ENCODE results near the gene CRK.

DNA sequence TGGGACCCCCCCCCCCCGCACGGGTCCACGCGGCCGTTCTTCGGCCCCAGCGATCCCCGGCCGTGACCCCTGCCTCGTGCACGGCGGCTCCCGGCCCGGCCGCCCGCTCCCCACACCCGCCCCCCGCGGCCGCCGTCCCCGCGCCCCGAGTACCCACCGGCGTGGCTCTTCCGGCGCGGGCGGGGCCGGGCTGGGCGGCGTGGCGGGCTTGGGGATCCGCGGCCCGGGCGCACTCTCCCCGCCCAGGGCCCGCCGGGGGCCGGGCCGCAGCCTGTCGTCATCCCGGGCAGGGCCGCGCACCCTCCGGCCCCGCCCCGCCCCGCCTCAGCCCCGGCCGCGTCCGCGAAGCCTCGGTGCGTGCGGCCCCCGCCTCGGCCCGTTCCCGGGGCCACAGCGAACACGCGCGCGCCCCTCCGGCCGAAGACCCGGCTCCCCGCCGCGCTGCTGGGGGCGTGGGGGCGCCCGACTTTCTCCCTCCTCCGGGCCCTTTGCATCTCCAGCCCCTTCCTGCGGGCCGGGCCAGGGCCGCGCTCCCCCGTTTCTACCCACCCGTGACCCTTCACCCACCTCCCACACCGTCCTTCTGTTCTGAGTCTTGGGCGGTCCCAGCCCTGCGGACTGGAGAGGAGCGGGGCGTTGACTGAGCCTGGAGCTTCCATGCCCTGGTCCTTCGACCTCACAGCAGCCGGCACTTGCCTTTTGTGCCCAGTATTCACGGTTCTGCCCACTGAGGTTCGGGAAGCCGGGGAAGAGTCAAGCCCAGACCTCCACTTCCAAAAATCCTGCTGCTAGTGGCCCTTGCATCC lies 35.6 kb upstream of the CRK start:
- no peak for TF ChIP-seq ARNTL (CRISPR knock-in tag; IDR thresholded peaks at IDR 0.05; ENCODE audit: borderline replicate concordance, low read depth)
- TF ChIP-seq TOX (CRISPR knock-in tag; IDR thresholded peaks at IDR 0.05; ENCODE audit: borderline replicate concordance): no peak
- no peak for TF ChIP-seq RARB (CRISPR knock-in tag; IDR thresholded peaks at IDR 0.05)
- TF ChIP-seq, protein P1, sequence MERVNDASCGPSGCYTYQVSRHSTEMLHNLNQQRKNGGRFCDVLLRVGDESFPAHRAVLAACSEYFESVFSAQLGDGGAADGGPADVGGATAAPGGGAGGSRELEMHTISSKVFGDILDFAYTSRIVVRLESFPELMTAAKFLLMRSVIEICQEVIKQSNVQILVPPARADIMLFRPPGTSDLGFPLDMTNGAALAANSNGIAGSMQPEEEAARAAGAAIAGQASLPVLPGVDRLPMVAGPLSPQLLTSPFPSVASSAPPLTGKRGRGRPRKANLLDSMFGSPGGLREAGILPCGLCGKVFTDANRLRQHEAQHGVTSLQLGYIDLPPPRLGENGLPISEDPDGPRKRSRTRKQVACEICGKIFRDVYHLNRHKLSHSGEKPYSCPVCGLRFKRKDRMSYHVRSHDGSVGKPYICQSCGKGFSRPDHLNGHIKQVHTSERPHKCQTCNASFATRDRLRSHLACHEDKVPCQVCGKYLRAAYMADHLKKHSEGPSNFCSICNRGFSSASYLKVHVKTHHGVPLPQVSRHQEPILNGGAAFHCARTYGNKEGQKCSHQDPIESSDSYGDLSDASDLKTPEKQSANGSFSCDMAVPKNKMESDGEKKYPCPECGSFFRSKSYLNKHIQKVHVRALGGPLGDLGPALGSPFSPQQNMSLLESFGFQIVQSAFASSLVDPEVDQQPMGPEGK (CRISPR knock-in tag; IDR thresholded peaks at IDR 0.05; ENCODE audit: borderline replicate concordance): no peak
- no peak for TF ChIP-seq BACH2 (CRISPR knock-in tag; IDR thresholded peaks at IDR 0.05; ENCODE audit: borderline replicate concordance)
- no peak for TF ChIP-seq ISL1 (CRISPR knock-in tag; IDR thresholded peaks at IDR 0.05)
- no peak for TF ChIP-seq ZNF565 (CRISPR knock-in tag; conservative IDR thresholded peaks at IDR 0.05; ENCODE audit: low read depth)
- TF ChIP-seq OSR1 (CRISPR knock-in tag; IDR thresholded peaks at IDR 0.05): no peak
- no peak for TF ChIP-seq ESRRG (CRISPR knock-in tag; IDR thresholded peaks at IDR 0.05)
- TF ChIP-seq PPARA (CRISPR knock-in tag; IDR thresholded peaks at IDR 0.05; ENCODE audit: borderline replicate concordance): no peak
- no peak for TF ChIP-seq ZFP3 (CRISPR knock-in tag; IDR thresholded peaks at IDR 0.05)

All from SK-N-SH treated with all-trans-retinoic acid at 6 μM for 48 hours (cell line).